HG03108 (cell line): Measurements from ENCODE around the gene OSBPL8.
"Not testable (repeated sequence)": the region's sequence is repeated elsewhere in the genome, so short reads cannot be mapped to it uniquely, and the experiment has no call there.

Experiments used
- ATAC-seq: cut with Tn5 transposase; IDR thresholded peaks from one replicate; pipeline ENCODE4 v1.9.1; 2021; ENCODE audit warnings: moderate library complexity; ENCODE audit not compliant: unreplicated experiment

The OSBPL8 gene

DNA sequence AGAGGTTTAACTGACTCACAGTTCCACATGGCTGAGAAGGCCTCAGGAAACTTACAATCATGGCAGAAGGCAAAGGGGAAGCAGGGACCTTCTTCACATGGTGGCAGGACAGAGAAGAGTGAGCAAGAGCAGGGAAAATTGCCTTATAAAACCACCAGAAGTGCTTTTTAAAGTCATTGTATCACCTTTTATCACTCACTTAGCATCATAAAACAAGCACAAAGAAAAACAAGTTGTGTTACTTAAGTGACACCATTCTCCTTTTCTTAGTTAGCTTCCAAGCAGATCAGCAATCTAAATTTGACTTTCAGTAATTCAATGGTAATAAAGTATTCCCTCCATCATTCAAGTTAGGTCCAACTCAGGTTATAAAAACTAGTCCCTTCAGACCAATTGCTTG lies 28.5 kb downstream of the OSBPL8 start:
- no peak for ATAC-seq

DNA sequence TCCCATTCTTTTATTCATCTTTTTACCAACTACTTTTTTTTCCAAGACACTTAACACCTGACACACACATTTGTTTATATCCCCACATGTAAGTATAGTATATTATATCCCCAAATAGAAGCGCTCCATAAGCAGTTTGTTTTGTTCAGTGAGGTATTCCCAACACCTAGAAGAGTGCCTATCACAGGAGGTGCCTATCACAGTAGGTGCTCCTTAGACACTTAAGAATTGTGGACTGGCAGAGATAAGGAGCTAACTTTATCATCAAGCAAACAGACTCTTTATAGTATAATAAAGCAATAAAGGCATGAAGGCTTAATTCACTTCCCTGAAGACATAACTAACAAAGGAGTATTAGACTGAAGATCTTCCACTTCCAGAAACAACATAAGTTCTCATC lies 29.1 kb downstream of the OSBPL8 start:
- no peak for ATAC-seq

GRCh38 chr12:76529226-76529918 lies 30.2 kb downstream of the OSBPL8 start:
- no peak for ATAC-seq

DNA sequence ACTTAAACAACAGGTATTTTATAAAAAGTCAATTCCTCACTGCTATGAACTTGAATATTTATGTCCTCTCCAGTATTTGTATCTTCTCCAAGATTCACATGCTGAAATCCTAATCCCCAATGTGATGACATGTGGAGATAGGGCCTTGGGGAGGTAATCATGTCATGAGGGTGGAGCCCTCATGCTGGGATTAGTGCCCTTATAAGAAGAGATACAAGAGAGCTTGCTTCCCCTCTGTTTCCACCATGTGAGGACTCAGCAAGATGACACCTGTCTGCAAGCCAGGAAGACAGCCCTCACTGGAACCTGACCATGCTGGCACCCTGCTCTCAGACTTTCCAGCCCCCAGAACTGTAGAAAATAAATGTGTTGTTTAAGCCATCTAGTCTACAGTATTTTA lies 36.2 kb downstream of the OSBPL8 start:
- no peak for ATAC-seq

DNA sequence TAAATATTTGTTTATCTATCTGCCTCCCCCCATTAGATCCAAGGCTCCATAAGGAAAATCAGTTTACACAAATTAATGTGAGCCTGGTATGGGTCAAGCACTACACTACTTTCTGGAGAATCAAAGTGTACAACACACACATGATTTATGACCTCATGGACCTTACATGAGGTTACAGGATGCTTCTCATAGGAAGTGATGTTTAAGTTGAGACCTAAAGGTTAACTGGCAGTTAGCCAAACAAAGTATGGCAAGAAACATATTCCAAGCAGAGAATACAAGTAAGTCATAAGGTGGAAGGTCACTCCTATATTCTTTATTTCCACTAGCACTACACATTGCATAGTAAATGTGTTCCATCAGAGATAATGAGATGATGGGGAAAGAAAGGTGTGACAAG lies 39.2 kb downstream of the OSBPL8 start:
- ATAC-seq = no peak

DNA sequence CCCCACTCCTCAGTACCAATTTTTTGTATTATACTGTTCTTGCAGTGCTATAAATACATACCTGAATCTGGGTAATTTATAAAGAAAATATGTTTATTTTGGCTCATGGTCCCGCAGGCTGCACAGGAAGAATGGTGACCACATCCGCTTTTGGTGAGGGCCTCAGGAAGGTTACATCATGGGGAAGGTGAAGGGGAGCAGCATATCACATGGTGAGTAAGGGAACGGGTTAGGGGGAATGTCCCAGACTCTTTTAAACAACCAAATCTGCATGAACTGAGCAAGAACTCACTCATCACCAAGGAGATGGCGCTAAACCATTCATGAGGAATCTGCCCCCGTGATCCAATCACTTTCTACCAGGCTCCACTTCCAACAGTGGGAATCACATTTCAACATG lies 40.0 kb downstream of the OSBPL8 start:
- no peak for ATAC-seq

- ATAC-seq = no peak
Measured at GRCh38 chr12:76518699-76519098, 40.9 kb downstream of the OSBPL8 start.

GRCh38 chr12:76515271-76515670 lies 44.3 kb downstream of the OSBPL8 start:
- ATAC-seq = no peak

- ATAC-seq = peak; percentile 61
Measured at GRCh38 chr12:76511116-76511716, 48.4 kb downstream of the OSBPL8 start.

- ATAC-seq = no peak
Measured at GRCh38 chr12:76508128-76508980, 51.2 kb downstream of the OSBPL8 start.

DNA sequence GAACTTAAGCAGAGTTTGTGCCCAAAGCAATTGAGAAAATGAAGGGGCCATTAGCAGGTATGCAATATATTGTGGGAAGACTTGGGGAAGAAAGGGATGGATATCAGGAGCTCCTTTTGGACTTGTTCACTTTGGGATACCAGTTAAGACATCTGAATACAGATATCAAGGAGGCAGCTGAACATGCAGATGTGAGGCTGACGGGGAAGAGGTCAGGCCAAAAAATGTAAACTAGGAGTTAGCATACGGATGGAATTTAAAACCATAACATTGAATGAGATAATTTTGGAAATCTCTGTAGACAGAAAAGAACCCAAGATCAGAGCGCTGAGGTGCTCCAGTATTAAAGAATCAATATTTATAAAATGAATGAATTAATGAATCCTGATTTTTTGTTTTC lies 53.4 kb downstream of the OSBPL8 start:
- no peak for ATAC-seq

GRCh38 chr12:76505050-76505449 lies 54.5 kb downstream of the OSBPL8 start:
- no peak for ATAC-seq

DNA sequence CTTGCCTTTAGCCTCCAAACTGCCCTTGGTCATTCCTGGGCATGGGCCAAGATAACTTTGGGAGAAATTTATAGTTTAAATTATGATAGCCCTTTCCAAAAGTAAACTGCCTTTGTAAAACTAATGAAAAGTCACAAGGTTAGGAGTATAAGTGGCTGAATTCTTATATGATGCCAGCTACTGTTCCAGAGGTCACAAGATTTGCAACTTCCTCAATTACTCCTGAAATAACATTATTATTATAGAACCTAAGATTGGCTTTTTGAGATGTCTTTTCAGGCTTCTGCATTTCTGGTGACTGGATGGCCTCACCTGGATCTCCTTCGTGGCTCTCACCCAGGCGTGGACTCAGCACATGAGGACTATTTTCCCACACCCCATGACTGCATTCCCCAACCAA lies 55.0 kb downstream of the OSBPL8 start:
- ATAC-seq = no peak

GRCh38 chr12:76503957-76504356 lies 55.6 kb downstream of the OSBPL8 start:
- no peak for ATAC-seq

GRCh38 chr12:76501390-76501789 lies 58.2 kb downstream of the OSBPL8 start:
- ATAC-seq = no peak

DNA sequence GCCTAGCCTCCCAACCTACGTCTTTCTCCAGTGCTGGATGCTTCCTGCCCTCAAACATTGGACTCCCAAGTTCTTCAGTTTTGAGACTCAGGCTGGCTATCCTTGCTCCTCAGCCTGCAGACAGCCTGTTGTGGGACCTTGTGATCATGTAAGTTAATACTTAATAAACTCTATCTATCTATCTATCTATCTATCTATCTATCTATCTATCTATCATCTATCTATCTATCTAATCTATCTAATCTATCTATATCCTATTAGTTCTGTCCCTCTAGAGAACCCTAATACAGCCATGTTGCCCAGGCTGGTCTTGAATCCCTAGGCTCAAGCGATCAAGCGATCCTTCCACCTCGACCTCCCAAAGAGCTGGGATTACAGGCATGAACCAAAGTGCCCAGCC lies 60.4 kb downstream of the OSBPL8 start:
- ATAC-seq = not testable (repeated sequence)

DNA sequence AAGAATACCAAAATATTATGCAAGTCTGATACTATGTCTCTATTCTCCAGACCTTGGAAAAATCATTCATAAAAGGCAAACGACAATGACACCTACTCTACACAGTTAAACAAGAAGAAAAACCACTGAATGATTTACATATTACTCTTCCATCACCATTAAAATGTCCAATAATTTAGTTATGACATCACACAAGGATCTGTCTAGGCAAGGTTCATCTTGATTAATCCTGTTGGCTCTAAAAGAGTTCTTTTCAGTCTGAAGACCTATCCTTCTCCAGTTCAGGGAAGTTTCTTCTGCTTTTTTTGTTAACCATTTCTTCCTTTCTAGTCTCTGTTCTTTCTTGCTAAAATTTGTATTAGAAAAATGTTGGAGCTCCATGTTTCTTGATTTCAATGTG lies 64.0 kb downstream of the OSBPL8 start:
- no peak for ATAC-seq

GRCh38 chr12:76491292-76491691 lies 68.3 kb downstream of the OSBPL8 start:
- no peak for ATAC-seq

- no peak for ATAC-seq
Measured at GRCh38 chr12:76490763-76491162, 68.8 kb downstream of the OSBPL8 start.

GRCh38 chr12:76489737-76490136 lies 69.8 kb downstream of the OSBPL8 start:
- ATAC-seq = no peak

DNA sequence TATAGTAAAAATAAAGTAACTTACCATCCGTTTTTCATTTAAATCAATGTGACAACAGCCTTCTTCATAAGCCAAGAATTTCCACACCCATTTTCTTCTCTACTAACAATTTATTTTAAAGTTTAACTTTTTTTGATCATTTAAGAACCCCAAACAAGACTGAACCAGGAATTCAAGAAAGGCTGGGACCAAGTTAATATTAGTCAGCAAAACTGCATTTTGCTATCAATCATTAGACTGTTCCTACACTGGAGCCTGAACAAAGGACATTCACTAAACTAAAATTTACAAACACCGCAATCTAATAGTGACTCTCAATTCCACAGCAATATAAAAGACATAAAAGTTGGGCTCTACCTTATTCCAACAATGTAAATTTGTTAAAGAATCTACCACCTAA lies 73.6 kb downstream of the OSBPL8 start:
- ATAC-seq = no peak

- ATAC-seq = no peak
Measured at GRCh38 chr12:76480796-76481195, 78.8 kb downstream of the OSBPL8 start.
